NCI-H226 (cell line): Measurements from ENCODE around the gene LEFTY2.
"Not testable (repeated sequence)": the region's sequence is repeated elsewhere in the genome, so short reads cannot be mapped to it uniquely, and the experiment has no call there.

Experiments used
- DNase-seq: peaks from one replicate; pipeline ENCODE4 v3.0.0-alpha.2; 2015

LEFTY2 gene

DNA sequence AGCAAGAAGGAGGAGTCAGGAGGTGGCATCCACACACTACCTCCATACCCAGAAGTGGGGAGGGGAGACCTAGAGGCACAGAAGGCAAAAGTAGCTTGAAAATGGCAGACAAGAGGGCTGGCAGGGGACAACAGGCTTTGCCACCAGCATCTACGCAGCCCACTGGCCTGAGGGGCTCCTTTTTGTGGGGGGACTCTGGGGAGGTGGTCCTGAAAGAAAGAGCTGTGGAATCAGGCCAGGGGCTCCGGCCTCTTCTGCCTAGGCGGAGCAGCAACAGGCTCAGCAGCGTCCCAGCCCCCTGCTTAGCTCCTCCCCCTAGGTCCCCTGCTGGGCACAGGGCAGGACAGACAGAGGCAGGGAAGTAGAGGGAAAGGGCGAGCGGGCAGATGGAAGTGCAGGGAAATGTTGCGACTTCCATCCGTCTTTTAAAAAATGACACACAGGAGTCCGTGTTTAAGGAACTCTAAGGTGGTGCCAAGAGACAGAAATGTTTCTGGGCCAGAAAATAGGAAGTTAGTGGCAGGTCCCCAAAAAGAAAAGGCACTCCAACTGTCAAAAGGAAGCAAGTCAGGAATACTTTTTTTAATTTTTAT lies 10.0 kb upstream of the LEFTY2 start:
- DNase-seq: no peak

DNA sequence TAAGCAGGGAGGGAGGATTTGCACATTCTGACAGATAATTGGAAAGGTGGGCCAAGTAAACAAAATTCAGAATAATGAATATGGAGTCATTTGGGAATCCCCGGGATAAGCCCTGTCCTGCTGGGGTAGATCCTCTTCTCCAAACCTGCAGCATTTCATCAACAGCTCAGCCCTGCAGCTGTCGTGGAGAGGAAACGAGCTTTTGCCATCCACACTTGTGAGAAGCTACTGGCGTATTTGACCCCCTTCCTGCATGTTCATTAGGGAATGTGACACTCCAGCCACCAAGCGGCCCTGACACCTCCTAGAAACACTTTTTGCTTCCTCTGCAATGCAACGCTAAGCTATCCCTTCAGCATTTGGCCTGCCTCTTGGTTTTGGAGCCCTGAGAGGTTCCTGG lies 8.0 kb upstream of the LEFTY2 start:
- no peak for DNase-seq

DNA sequence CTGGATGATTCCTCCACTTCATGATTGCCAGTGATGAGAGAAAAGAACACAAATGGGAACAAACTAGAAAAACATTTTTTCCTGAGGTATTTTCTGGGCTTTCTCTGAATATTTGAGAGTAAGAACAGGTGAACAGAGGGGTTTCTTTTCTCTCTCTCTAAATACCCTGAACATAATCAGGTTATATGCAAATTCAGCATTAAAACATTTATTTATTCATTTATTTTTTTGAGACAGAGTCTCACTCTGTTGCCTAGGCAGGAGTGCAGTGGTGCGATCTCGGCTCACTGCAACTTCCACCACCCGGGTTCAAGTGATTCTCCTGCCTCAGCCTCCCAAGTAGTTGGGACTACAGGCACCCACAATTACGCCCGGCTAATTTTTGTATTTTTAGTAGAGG lies 5.8 kb upstream of the LEFTY2 start:
- DNase-seq: no peak

DNA sequence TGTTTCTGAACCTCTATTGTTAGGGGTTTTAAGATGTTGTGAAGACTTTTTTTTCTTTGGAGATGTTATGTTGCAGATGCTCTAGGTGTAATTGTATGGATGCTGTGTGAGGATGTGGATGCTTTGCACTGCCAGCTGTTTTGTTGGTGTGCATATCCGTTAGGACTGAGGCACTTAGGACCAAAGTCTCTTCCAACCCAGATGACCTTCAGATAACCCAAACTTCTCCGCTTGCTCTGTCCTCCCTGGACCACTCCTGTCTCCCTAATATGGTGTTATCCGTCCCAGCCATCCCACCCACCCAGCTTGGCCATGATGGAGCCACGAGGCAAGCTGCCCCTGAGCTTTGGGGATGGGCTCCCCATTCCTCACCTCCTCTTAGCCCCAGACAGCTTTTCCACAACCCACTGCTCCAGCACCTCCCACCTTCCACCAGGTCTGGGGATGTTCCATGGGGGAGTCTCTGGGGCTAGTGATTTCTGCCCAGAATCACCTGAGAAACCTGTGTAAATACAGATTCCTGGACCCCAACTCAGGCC lies 5.1 kb upstream of the LEFTY2 start:
- no peak for DNase-seq

DNA sequence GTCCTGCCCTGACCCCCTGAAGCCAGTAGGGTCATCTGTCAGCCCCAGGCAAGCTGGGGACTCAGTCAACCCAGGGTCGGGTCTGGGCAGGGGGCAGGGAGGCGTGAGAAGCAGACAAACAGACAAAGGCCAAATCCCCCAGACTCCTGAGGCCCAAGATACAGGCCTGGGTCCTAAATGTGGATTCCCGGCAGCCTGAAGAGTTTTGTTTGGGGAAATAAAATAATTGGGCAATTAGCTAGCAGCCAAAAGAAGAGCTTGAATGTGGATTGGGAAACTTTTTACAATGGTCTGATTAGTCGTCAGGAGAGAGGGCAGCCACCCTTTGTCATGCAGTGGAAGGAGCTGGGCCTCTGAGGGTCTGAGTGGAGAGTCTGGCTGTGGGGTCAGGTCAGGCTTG lies 4.5 kb upstream of the LEFTY2 start:
- no peak for DNase-seq

DNA sequence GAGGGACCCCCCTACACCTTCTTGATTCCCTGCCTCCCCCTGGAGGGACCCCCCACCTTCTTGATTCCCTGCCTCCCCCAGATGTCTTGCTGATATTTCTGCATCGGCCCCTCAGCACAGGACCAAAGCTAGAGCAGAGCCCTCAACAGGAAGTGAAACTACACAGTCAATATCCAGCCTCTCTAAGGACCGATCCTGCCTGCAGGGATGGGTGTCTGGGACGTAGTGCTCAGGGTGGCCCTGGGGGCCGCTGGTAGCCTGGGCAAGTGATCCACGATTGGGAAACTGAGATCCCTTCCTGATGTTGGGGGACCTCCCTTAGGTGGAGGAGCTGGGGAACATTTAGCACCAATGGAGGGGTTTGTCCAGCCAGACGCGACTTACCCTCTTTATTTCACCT lies 3.9 kb upstream of the LEFTY2 start:
- no peak for DNase-seq

DNA sequence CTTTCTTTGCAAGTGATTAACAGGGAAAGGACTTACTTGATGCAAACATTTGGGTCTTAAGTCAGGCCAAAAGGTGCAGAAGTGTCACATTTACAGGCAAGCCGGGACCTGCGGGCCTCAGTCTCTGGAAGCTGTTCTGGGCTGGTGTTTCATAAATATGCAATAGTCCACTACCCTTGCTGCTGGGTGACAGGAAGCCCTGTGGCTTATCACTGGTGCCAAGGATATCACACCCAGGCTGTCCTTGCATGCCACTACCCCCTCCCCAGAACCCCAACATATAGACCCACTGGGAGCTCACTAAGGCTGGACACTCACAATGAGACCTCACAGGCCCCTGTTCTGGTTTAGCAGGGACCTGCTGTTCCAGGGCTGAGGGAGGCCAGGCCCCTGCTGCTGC lies 3.4 kb upstream of the LEFTY2 start:
- DNase-seq: no peak

DNA sequence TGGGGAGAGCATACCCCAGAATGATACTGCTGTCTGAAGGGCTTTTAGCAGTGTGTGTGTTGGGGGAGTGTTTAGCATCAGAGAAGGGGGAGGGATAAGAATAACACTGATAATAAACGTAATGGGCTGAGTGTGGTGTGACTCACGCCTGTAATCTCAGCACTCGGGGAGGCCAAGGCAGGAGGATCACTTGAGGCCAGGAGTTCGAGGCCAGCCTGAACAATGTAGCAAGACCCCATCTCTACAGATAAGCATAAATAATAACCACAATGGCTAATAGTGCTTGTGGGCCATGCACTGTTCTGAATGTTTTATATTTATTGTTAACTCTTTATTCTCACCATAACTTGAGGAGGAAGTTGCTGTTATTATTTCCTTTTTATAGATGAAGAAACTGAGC lies 2.6 kb upstream of the LEFTY2 start:
- DNase-seq: no peak

DNA sequence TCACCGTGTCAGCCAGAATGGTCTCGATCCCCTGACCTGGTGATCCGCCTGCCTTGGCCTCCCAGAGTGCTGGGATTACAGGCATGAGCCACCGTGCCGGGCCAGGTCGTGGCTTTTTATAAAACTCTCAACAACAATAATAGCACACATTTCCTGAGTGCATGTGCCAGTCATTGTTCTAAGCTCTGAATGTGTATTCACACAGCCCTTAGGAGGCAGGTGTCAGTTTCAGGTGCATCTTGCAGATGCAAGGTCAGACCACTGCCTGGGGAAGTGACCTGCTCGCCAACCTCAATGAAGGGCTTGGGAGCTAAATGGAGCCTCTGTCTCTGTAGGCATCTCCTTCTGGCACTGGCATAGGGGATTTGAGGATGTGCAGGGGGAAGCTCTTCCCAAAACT lies 1.6 kb upstream of the LEFTY2 start:
- no peak for DNase-seq

DNA sequence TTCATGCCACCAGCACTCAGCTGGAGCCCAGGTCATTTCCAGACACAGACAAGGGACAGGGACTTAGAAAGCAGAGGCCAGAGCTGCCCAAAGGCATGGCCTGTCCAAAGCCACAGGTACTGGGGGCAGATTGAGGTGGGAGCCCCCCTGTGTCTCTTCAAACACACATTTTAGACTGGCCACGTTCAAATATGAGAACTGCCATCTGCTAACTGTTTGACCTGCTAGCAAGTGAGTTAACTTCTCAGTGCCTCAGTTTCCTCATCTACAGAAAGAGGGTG lies 862 bp upstream of the LEFTY2 start:
- no peak for DNase-seq

DNA sequence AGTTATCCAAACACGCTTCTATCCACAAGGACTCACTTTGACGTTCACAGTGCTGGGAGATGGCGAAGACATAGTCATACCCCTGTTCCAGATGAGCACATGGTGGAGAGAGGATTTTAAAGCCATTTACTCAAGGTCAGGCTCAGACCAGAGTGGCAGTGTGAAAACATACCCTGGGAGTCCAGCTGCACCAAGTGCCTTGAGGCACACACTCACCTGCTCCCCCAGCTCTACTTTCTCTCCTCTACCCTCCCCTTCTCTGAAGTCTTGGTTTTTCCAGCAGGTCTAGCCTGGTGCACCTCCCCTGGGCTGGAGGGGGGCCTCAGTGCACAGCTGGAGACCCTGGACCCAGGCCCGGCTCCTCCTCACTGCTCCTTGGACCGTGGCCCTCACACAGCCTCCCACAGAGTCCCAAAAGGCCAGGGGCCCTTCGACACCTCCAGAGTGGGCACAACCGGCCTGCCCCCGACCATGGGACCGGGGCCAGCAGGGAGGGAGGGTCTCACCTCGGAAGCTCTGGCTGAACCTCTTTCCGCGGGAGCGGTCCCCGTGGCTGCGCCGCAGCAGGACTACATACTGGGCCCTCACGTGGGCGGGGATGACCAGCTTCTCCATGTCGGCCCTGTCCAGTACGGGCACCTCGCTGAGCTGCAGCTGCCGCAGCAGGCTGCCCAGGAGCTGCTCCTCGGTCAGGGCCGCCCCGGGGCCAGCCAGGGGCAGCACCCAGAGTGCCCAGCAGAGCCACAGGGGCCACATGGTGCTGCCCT lies 452 bp downstream of the LEFTY2 start:
- no peak for DNase-seq

DNA sequence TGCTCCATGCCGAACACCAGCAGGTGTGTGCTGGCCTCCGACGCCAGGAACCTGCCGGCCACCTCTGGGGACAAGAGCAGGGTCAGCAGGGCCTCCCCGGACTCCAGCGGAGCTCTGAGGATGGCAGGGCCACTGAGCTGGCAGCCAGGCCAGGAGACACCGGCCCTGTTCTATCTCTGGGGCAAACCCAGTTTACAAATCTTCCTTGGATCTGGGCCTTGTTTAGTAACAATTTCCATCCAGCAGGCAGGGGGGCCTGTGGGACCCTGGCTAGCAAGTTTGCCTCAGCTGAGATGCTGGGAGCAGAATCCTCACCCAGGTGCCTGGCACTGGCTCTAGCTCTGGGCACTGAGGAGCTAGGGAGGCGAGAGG lies 1.1 kb downstream of the LEFTY2 start:
- DNase-seq: not testable (repeated sequence)

DNA sequence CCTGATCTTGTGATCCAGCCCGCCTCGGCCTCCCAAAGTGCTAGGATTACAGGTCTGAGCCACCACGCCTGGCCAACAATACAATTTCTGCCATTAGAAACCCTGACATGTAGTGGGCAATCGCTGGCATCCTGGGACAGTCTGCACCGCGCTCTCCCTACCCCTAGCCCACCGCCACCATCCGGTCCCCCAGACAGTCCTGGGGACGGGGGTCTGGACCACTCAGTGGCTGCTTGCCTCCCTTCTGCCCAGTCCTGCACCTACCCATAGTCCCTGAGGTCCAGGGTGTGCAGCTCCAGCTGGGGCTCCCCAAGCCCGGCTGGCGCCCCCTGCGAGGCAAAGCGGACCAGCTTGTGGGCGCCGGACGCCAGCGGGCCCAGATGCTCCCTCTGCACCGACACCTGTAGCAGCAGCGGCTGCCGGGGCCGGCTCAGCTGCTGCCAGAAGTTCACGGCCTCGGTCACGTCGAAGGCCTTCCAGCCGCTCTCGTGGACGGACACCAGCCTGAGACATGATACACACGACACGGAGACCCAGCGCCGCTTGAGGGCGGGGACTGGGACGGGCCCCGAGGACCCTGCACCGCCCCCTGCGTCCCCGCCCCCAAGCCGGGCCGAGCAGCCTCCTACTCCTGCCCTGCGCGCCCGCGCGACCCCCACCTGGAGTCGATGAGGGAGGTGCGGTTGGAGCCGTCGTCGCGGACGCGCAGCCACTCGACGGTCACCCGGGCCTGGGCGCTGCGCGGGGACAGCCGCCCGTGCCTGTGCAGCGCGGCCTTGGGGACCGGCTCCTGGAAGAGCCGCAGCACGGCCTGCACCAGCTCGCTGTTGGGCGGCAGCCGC lies 1.7 kb downstream of the LEFTY2 start:
- DNase-seq: not testable (repeated sequence)

DNA sequence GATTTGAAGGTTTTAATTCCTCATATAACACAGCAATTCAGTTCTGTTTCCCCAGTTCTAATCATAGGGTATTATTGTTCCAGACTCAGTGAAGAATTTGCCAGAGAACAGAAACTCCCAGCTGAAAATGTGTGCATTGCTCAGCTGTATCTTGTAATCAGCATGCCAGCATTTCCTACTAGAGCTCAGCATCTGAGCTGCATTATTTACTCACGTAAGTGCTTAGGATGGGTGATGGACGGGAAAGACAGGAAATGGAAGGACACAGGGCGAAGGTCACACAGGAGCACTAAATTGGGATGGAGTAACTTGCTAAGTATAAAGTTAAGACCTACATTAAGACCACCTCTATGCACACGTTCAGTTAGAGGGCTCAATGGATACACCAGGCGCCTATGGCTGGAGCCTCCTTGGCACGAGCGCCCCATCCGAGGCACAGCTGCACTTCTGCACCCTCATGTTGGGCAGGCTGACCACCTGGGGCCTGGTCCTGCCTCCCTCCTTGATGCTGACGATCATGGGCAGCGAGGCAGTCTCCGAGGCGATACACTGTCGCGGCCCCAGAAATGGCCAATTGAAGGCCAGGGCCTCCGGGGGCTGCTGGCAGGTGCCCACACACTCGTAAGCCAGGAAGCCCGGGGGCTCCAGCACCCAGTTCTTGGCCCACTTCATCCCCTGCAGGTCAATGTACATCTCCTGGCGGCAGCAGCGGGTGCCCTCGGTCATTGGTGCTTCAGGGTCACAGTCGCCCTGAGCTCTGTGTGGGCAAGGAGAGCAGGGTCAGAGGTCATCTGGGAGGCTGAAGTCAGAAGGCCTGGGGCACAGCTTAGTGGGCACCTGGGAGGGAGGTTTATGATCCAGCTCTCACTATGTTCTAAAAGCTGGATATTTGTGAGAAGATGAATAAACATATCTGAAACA lies 3.7 kb downstream of the LEFTY2 start:
- no peak for DNase-seq

DNA sequence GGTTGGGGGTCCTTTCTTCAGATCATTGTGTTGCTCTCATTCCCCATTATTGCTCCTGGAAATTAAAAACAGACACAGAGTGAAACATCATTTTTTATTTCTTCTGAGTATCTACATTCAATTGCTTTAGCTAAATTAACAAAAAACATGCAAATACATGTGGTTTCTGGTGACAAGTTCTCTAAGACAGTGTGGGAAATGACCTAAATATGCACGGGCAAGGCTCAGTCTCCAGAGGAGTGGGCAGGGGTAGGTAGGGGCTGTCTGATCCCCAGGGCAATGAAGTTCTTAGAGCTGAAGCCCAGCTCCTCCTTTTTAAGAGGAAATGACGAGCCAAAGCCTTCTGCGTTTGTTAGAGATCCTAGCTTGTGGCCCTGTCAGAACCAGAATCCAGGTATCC lies 4.5 kb downstream of the LEFTY2 start:
- DNase-seq: no peak

DNA sequence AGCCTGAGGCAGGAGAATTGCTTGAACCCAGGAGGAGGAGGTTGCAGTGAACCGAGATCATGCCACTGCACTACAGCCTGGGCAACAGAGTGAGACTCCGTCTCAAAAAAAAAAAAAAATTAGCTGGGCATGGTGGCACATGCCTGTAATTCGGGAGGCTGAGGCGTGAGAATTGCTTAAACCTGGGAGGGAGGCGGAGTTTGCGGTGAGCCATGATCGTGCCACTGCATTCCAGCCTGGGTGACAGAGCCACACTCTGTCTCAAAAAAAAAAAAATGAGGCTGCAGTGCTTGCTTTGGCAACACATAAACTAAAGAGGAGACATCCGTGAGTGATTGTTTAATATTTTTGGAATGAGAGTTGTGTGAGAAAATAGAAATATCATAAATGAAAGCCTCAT lies 4.9 kb downstream of the LEFTY2 start:
- not testable (repeated sequence) for DNase-seq

DNA sequence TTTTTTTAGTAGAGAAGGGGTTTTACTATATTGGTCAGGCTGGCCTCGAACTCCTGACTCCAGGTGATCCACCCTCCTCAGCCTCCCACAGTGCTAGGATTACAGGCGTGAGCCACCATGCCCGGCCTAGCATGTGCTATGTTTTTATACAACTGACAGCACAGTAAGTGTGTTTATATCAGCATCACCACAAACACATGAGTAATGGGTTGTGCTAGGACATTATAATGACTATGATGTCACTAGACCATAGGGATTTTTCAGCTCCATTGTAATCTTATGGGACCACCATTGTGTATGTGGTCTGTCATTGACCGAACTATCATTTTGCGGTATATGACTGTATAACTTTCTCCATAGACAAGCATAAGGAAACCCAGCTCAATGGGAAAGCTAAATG lies 6.3 kb downstream of the LEFTY2 start:
- no peak for DNase-seq

DNA sequence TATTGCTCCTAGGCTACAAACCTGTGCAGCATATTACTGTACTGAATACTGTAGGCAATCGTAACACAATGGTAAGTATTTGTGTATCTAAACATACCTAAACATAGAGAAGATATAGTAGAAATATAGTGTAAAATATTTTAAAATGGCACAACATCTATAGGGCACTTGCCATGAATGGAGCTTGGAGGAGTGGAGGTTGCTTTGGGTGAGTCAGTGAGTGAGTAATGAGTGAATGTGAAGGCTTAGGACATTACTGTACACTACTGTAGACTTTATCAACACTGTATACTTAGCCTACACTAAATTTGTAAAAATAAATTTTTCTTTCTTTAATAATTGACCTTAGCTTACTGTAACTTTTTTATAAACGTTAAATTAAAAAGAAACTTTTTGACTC lies 7.9 kb downstream of the LEFTY2 start:
- peak; percentile 51 for DNase-seq

DNA sequence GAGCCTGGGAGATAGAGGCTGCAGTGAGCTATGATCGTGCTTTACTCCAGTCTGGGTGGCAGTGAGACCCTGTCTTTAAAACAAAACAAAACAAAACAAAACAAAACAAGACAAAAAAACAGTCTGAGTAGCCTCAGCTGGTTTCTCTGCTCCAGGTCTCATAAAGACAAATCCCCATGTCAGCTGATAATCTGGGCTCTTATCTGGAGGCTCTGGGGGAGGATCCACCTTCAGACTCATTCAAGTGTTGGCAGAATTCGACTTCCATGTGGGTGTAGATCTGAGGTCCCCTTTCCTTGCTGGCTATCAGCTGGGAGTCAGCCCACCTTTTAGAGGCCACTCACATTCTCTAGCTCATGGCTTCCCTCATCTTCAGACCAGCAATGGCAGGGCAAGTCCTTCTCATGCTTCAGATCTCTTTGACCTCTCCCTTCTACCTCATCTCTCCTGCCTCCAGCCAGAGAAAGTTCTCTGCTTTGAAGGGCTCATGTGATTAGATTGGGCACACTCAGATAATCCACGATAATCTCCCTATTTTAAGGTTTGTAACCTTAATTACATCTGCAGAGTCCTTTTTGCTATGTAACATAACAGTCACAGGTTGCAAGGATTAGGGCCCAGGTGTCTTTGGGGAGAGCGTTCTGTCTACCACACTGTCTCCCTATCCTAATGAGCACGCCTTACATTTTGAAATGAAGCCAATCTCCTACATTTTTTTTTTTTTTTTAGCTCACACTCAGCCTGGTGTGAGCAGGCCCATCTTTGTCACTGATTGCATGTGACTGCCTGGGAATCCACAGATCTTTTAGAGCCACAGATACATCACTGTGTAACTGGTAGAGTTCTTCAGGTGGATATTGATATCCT lies 9.5 kb downstream of the LEFTY2 start:
- DNase-seq: no peak

DNA sequence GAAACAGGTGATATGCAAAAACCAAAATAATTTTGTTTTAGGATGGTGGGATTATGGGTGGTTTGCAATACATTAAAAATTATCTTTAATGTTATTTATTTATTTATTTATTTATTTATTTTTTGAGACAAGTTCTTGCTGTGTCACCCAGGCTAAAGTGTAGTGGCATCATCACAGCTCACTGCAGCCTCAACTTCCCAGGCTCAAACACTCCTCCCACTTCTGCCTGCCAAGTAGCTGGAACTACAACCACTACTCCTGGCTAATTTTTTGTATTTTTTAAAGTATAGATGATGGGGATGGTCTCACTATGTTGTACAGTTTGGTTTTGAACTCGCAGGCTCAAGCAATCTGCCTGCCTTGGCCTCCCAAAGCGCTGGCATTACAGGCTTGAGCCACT lies 10.5 kb downstream of the LEFTY2 start:
- no peak for DNase-seq

DNA sequence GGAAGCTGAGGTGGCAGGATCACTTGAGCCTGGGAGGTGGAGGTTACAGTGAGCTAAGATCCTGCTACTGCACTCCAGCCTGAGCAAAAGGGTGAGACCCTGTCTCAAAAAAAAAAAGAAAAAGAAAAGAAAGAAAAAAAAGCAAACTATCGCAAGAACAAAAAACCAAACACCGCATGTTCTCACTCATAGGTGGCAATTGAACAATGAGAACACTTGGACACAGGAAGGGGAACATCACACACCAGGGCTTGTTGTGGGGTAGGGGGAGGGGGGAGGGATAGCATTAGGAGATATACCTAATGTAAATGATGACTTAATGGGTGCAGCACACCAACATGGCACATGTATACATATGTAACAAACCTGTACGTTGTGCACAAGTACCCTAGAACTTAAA lies 11.6 kb downstream of the LEFTY2 start:
- not testable (repeated sequence) for DNase-seq
